Activated T-helper 17 cell treated with anti-CD3 and anti-CD28 coated beads, Interleukin-2, amount 50 U/mL, for 72 hours (primary cell): ENCODE data around the gene TM9SF2. TPM values are rescaled to one million over a fixed set of nuclear protein-coding genes. Genes with fewer than 3 reads are reported as not detected.

Source experiments
- ATAC-seq: fragments of 150-1000 bp; cut with Tn5 transposase; replicated peaks from 2 replicates; pipeline ENCODE4 v1.10.0; 2021; ENCODE audit warnings: mild to moderate bottlenecking, moderate library complexity
- H3K27ac Mint-ChIP-seq: one replicate; pipeline ENCODE4 v1.8.0; 2022; ENCODE audit warnings: mixed read lengths
- H3K27me3 Mint-ChIP-seq: one replicate; pipeline ENCODE4 v1.8.0; 2022; ENCODE audit warnings: mixed read lengths
- H3K36me3 Mint-ChIP-seq: one replicate; pipeline ENCODE4 v1.8.0; 2022; ENCODE audit warnings: low read depth, mild to moderate bottlenecking, mixed read lengths
- H3K4me1 Mint-ChIP-seq: one replicate; pipeline ENCODE4 v1.8.0; 2022; ENCODE audit warnings: mixed read lengths
- H3K4me3 Mint-ChIP-seq: one replicate; pipeline ENCODE4 v1.8.0; 2022; ENCODE audit warnings: mild to moderate bottlenecking, mixed read lengths
- H3K9me3 Mint-ChIP-seq: one replicate; pipeline ENCODE4 v1.8.0; 2022; ENCODE audit warnings: mixed read lengths
- total RNA-seq, 2 donors: library from RNA; stranded (reverse); gene quantifications; one replicate each; pipeline ENCODE4 v1.2.3, GENCODE V29; 2022

The TM9SF2 gene
- total RNA-seq, 2 donors from 2014 or later: 50.6 to 97.3 TPM

- H3K9me3 Mint-ChIP-seq: no peaks in the 10 kb centered on the region
Observed at GRCh38 chr13:99540530-99540929, 39.3 kb downstream of the TM9SF2 start.

GRCh38 chr13:99542788-99543406, 41.6 kb downstream of the TM9SF2 start:
- Mint-ChIP-seq H3K27me3 (no peaks in the 10 kb centered on the region), H3K27ac (peak overlapping the region; percentile 33), H3K4me3 (peak overlapping the region; percentile 61), H3K36me3 (peaks cover 99% of the 10 kb centered on the region), H3K9me3 (no peaks in the 10 kb centered on the region), H3K4me1 (peaks cover 34% of the 10 kb centered on the region)
- peak; percentile 95 for ATAC-seq

More at GRCh38 chr13:99540530-99540929, 39.3 kb downstream of the TM9SF2 start:
- Mint-ChIP-seq H3K4me1 (peaks cover 26% of the 10 kb centered on the region), H3K27me3 (no peaks in the 10 kb centered on the region), H3K4me3 (peak overlapping the region; percentile 7), H3K27ac (peak overlapping the region; percentile 51), H3K36me3 (peaks cover 98% of the 10 kb centered on the region)
- peak; percentile 58 for ATAC-seq

GRCh38 chr13:99545361-99545760, 44.1 kb downstream of the TM9SF2 start:
- no peaks in the 10 kb centered on the region for H3K9me3 Mint-ChIP-seq
- peak overlapping the region; percentile 33 for H3K4me3 Mint-ChIP-seq
- no peak for ATAC-seq
- H3K36me3 Mint-ChIP-seq: peaks cover 99% of the 10 kb centered on the region
- H3K27me3 Mint-ChIP-seq: no peaks in the 10 kb centered on the region
- peaks cover 46% of the 10 kb centered on the region for H3K4me1 Mint-ChIP-seq
- H3K27ac Mint-ChIP-seq: no peak overlapping the region

GRCh38 chr13:99545979-99546378, 44.7 kb downstream of the TM9SF2 start:
- H3K27ac Mint-ChIP-seq: peak overlapping the region; percentile 41
- peak overlapping the region; percentile 33 for H3K4me3 Mint-ChIP-seq
- peaks cover 40% of the 10 kb centered on the region for H3K4me1 Mint-ChIP-seq
- no peaks in the 10 kb centered on the region for H3K27me3 Mint-ChIP-seq
- peak; percentile 8 for ATAC-seq
- H3K36me3 Mint-ChIP-seq: peaks cover 99% of the 10 kb centered on the region
- H3K9me3 Mint-ChIP-seq: no peaks in the 10 kb centered on the region

GRCh38 chr13:99546878-99547277, 45.6 kb downstream of the TM9SF2 start:
- no peaks in the 10 kb centered on the region for H3K9me3 Mint-ChIP-seq
- H3K4me3 Mint-ChIP-seq: peak overlapping the region; percentile 0
- H3K27ac Mint-ChIP-seq: no peak overlapping the region
- peaks cover 37% of the 10 kb centered on the region for H3K4me1 Mint-ChIP-seq
- peaks cover 99% of the 10 kb centered on the region for H3K36me3 Mint-ChIP-seq
- no peak for ATAC-seq
- H3K27me3 Mint-ChIP-seq: no peaks in the 10 kb centered on the region

GRCh38 chr13:99548448-99548847, 47.2 kb downstream of the TM9SF2 start:
- Mint-ChIP-seq H3K4me1 (peaks cover 26% of the 10 kb centered on the region), H3K27ac (peak overlapping the region; percentile 51)

GRCh38 chr13:99553033-99553432, 51.8 kb downstream of the TM9SF2 start:
- no peak for ATAC-seq
- H3K36me3 Mint-ChIP-seq: peaks cover 98% of the 10 kb centered on the region
- H3K27me3 Mint-ChIP-seq: no peaks in the 10 kb centered on the region
- H3K4me1 Mint-ChIP-seq: peaks cover 36% of the 10 kb centered on the region
- H3K27ac Mint-ChIP-seq: no peak overlapping the region
- H3K9me3 Mint-ChIP-seq: no peaks in the 10 kb centered on the region
- no peak overlapping the region for H3K4me3 Mint-ChIP-seq

More at GRCh38 chr13:99548448-99548847, 47.2 kb downstream of the TM9SF2 start:
- Mint-ChIP-seq H3K4me3 (peak overlapping the region; percentile 51), H3K9me3 (no peaks in the 10 kb centered on the region), H3K27me3 (no peaks in the 10 kb centered on the region), H3K36me3 (peaks cover 99% of the 10 kb centered on the region)
- peak; percentile 90 for ATAC-seq

- Mint-ChIP-seq H3K9me3 (no peaks in the 10 kb centered on the region), H3K36me3 (peaks cover 98% of the 10 kb centered on the region), H3K4me3 (no peak overlapping the region), H3K4me1 (peaks cover 21% of the 10 kb centered on the region), H3K27me3 (no peaks in the 10 kb centered on the region), H3K27ac (no peak overlapping the region)
- ATAC-seq: no peak
Observed at GRCh38 chr13:99555149-99555548, 53.9 kb downstream of the TM9SF2 start.

- Mint-ChIP-seq H3K27me3 (no peaks in the 10 kb centered on the region), H3K4me1 (peaks cover 19% of the 10 kb centered on the region), H3K9me3 (no peaks in the 10 kb centered on the region), H3K27ac (peak overlapping the region; percentile 1), H3K36me3 (peaks cover 98% of the 10 kb centered on the region), H3K4me3 (peak overlapping the region; percentile 52)
- peak; percentile 83 for ATAC-seq
Observed at GRCh38 chr13:99556867-99557443, 55.7 kb downstream of the TM9SF2 start.

GRCh38 chr13:99558570-99559180, 57.4 kb downstream of the TM9SF2 start:
- Mint-ChIP-seq H3K36me3 (peaks cover 98% of the 10 kb centered on the region), H3K4me3 (no peak overlapping the region), H3K27me3 (no peaks in the 10 kb centered on the region), H3K9me3 (no peaks in the 10 kb centered on the region), H3K27ac (peak overlapping the region; percentile 1), H3K4me1 (peaks cover 19% of the 10 kb centered on the region)
- ATAC-seq: no peak

GRCh38 chr13:99559560-99559959, 58.3 kb downstream of the TM9SF2 start:
- no peaks in the 10 kb centered on the region for H3K9me3 Mint-ChIP-seq
- no peak overlapping the region for H3K4me3 Mint-ChIP-seq
- H3K4me1 Mint-ChIP-seq: peaks cover 19% of the 10 kb centered on the region
- no peak overlapping the region for H3K27ac Mint-ChIP-seq
- H3K27me3 Mint-ChIP-seq: no peaks in the 10 kb centered on the region
- ATAC-seq: no peak
- peaks cover 98% of the 10 kb centered on the region for H3K36me3 Mint-ChIP-seq

GRCh38 chr13:99563404-99563803, 62.1 kb downstream of the TM9SF2 start:
- no peak for ATAC-seq
- peaks cover 6% of the 10 kb centered on the region for H3K9me3 Mint-ChIP-seq
- H3K36me3 Mint-ChIP-seq: peaks cover 75% of the 10 kb centered on the region
- H3K27ac Mint-ChIP-seq: no peak overlapping the region
- no peaks in the 10 kb centered on the region for H3K27me3 Mint-ChIP-seq
- H3K4me3 Mint-ChIP-seq: no peak overlapping the region
- peaks cover 9% of the 10 kb centered on the region for H3K4me1 Mint-ChIP-seq

- no peak for ATAC-seq
- Mint-ChIP-seq H3K4me1 (peaks cover 9% of the 10 kb centered on the region), H3K27ac (peak overlapping the region; percentile 52), H3K27me3 (no peaks in the 10 kb centered on the region), H3K9me3 (peaks cover 6% of the 10 kb centered on the region), H3K4me3 (no peak overlapping the region), H3K36me3 (peaks cover 65% of the 10 kb centered on the region)
Observed at GRCh38 chr13:99564386-99564785, 63.1 kb downstream of the TM9SF2 start.

- H3K27me3 Mint-ChIP-seq: no peaks in the 10 kb centered on the region
- peak overlapping the region; percentile 26 for H3K27ac Mint-ChIP-seq
- peaks cover 9% of the 10 kb centered on the region for H3K4me1 Mint-ChIP-seq
- peaks cover 6% of the 10 kb centered on the region for H3K9me3 Mint-ChIP-seq
- no peak for ATAC-seq
- H3K4me3 Mint-ChIP-seq: peak overlapping the region; percentile 74
- H3K36me3 Mint-ChIP-seq: peaks cover 53% of the 10 kb centered on the region
Observed at GRCh38 chr13:99565478-99566124, 64.3 kb downstream of the TM9SF2 start.
